Loucy (cell line): ENCODE measurements around the gene CACTIN.

Source experiments
- CTCF ChIP-seq: fragments of 200-600 bp; sonication (generic); conservative IDR thresholded peaks from 2 replicates; pipeline ENCODE4 v1.5.1; 2014; ENCODE audit warnings: mild to moderate bottlenecking, antibody characterized with exemption, low read length
- EZH2phosphoT487 ChIP-seq: fragments of 200-600 bp; IDR thresholded peaks from 2 replicates; pipeline ENCODE4 v1.6.1; 2018; ENCODE audit warnings: antibody characterized with exemption, mild to moderate bottlenecking, moderate library complexity, borderline replicate concordance

GRCh38 chr19:3612901-3613741 is 13.5 kb downstream of the CACTIN start:
- no peak for TF ChIP-seq CTCF
- TF ChIP-seq EZH2phosphoT487, result no peak
